GM12873 (cell line): ENCODE measurements around the gene ZSCAN20.

Experiments used
- TF ChIP-seq, protein P1 (sequence below): IDR thresholded peaks from 2 replicates; pipeline ENCODE4 v1.5.1; 2012; ENCODE audit warnings: low read depth, mild to moderate bottlenecking, moderate library complexity, low read length, control low read depth; ENCODE audit not compliant: insufficient read depth; ENCODE audit errors: missing control alignments

ZSCAN20 gene

DNA sequence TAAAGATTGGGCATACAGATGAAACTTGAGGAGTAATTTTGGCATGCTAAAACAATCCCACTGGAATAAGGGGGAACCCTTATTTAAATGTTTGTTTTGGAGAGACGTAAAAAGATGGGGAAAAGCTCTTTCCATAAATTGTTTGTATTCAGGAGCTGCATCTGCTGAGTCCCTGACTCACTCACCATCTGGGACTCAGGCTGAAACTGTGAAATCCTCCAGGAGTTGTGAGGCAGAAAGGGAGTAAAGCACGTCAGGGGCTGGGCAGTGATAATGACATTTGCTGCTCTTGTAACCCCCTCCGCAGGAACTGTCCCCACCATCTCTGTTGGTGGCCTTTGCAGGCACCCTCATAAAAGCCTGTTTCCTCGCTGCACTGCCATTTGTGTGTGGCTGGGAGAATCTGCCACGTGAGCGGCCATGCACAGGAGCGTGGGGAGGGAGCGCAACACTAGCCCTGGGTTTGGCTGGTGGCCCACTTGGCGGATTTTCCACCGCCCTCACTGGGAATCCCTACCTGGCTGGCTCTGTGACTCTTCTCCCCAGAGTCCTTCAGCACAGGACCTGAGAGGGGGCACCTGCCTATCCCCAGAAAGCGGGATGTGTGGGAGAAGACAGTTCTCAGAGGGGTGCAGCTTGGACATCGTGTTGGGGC lies 45.3 kb downstream of the ZSCAN20 start:
- TF ChIP-seq, protein P1, sequence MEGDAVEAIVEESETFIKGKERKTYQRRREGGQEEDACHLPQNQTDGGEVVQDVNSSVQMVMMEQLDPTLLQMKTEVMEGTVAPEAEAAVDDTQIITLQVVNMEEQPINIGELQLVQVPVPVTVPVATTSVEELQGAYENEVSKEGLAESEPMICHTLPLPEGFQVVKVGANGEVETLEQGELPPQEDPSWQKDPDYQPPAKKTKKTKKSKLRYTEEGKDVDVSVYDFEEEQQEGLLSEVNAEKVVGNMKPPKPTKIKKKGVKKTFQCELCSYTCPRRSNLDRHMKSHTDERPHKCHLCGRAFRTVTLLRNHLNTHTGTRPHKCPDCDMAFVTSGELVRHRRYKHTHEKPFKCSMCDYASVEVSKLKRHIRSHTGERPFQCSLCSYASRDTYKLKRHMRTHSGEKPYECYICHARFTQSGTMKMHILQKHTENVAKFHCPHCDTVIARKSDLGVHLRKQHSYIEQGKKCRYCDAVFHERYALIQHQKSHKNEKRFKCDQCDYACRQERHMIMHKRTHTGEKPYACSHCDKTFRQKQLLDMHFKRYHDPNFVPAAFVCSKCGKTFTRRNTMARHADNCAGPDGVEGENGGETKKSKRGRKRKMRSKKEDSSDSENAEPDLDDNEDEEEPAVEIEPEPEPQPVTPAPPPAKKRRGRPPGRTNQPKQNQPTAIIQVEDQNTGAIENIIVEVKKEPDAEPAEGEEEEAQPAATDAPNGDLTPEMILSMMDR: no peak

DNA sequence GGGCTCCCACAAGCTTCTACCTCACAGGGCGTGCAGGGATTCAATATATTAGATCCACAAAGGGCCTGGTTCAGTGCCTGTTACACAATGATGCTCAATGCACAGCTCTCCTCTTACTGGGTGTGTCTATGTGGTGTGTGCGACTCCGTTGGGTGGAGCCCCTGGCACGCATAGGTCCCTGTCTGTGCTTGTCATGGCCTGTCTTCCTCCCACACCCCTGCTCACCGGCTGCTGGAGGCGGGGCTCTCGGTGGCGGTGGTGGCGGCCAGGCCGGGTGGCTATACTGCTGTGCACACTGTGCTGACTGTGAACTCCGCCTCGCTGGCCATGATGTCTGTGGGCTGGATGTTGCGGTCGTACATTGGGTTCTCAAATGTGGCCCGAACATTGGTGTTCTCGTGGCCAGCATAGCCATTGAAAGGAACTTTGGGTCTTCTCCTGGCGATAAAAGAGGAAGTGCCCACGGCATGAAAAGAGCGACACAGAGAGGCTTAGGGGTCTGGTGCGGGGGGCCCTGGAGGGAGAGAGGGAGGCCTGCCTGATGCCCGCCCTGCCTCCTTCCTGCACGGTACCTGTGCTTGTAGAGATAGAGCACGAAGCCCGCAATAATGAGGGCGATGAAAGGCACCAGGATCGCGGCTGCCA lies 46.9 kb downstream of the ZSCAN20 start:
- TF ChIP-seq, protein P1: no peak

DNA sequence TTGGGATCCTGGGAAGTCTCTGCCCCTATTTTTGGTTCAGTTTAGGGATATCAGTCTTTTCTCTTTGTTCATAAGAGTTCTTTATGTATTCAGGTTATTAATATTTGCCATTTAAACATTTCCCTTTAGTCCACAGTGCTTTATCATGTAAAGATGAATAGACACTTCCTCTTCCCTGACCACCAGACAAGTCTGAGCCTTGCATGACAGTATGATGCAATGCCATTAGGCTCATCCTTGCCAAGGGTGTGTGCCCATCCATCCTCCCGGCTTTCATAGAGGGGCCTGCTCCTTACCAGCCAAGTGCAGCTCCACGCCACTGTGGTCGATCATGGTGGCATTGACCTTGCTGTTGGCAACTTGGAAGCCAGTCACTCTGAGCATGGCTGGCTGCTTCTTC lies 52.1 kb downstream of the ZSCAN20 start:
- TF ChIP-seq, protein P1: no peak

DNA sequence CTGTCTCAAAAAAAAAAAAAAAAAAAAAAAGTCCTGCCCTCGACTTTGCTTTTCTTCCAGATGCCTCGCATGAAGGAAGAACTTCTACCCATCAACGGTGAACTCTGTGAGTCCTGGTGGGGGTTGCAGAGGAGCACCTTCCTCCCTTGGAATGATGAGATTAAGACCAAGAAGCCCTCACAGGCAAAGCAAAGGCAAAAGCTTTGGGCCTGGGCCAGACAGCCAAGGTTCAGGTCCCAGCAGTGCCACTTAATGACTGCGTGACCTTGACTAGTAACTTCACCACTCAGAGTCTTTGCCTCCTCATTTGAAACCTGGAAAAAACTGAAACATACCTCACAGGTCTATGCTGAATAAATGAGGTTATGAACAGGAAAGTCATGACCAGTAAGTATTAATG lies 55.5 kb downstream of the ZSCAN20 start:
- TF ChIP-seq, protein P1: no peak

DNA sequence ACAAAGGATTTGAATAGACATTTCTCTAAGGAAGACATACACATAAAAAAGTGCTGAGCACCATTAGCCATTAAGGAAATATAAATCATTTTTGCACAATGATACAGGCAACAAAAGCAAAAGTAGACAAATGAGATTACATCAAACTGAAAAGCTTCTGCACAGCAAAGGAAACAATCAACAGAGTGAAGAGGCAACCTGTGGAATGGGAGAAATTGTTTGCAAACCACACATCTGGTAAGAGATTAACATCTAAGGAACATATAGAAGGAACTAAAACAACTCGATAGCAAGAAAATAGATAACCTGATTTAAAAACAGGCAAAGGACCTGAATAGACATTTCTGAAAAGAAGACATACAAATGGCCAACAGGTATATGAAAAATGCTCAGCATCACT lies 57.5 kb downstream of the ZSCAN20 start:
- TF ChIP-seq, protein P1: no peak

DNA sequence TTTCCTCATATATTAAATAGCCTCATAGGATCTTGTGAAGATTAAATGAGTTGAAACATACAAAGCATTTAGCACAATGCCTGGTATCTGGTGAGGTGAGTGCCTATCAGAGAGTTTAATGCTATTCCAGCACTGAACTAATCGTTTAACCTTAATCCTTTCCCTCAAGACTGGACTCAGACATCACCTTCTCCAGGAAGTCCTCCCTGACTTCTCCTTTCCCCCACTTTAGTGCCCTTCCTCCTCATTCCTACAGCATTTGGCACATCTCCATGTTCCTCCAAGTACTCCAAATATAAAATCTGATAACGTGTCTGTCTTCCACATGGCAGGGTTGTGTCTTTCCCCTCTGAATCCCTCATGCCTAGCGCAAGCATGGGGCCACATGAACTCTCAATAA lies 59.8 kb downstream of the ZSCAN20 start:
- TF ChIP-seq, protein P1: no peak

DNA sequence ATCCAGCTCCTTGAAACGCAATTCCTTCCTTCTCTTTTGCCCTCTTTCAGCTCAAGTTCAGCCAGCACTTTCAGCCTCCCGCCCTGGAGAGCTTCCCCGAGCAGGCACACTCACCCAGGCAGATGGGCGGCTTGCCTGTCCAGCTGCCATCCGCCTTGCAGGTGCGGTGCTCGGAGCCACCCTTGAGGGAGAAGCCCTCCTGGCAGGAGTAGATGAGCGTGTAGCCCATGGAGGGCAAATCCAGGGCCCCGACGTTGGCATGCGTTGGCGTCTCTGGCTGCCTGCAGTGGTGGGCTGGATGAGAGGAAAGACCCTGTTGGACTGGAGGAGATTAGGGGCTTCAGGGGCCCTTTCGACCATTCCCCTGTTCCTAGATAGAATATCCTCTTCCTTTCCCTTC lies 60.5 kb downstream of the ZSCAN20 start:
- TF ChIP-seq, protein P1: no peak
